Suprapubic skin (tissue), 4 donors: ENCODE data around the gene NAALADL2. TPM values are rescaled to one million over a fixed set of nuclear protein-coding genes. Genes with fewer than 3 reads are reported as not detected.

Experiments used
- DNase-seq, 2 donors: peaks; one replicate each; pipeline ENCODE4 v3.0.0-alpha.2; 2019; ENCODE audit warnings: low spot score in 2 of 2
- H3K27ac ChIP-seq: fragments of 200-600 bp; sonication (generic); one replicate; pipeline ENCODE4 v1.5.1; 2019
- H3K27me3 ChIP-seq: fragments of 200-600 bp; sonication (generic); one replicate; pipeline ENCODE4 v1.5.1; 2019
- H3K36me3 ChIP-seq: fragments of 200-600 bp; sonication (generic); one replicate; pipeline ENCODE4 v1.5.1; 2019
- H3K4me1 ChIP-seq: fragments of 200-600 bp; sonication (generic); one replicate; pipeline ENCODE4 v1.5.1; 2019
- H3K4me3 ChIP-seq: fragments of 200-600 bp; sonication (generic); one replicate; pipeline ENCODE4 v1.5.1; 2019; ENCODE audit warnings: mild to moderate bottlenecking
- H3K9me3 ChIP-seq: fragments of 200-600 bp; sonication (generic); one replicate; pipeline ENCODE4 v1.5.1; 2019
- EP300 ChIP-seq: sonication (generic); formaldehyde crosslinking; IDR thresholded peaks from one replicate; pipeline ENCODE4 v1.6.1; 2017; ENCODE audit warnings: antibody characterized with exemption
- POLR2A ChIP-seq, 2 donors: fragments of 450-650 bp; IDR thresholded peaks; one replicate each; pipeline ENCODE4 v1.6.1; 2017; ENCODE audit warnings: antibody characterized with exemption in 2 of 2, mild to moderate bottlenecking in 2 of 2, moderate library complexity in 2 of 2
- POLR2AphosphoS5 ChIP-seq, 3 donors: sonication (generic); formaldehyde crosslinking; IDR thresholded peaks; one replicate each; pipeline ENCODE4 v1.6.1; 2017; ENCODE audit warnings: antibody characterized with exemption in 3 of 3
- WGBS: methylation state at CpG from one replicate; pipeline ENCODE4 v1.1.5; 2018; 5-methylcytosine and 5-hydroxymethylcytosine counted together
- total RNA-seq, 4 donors: library from RNA; depleted of rRNA; stranded (reverse); fragments of >200 nt; gene quantifications; one replicate each; pipeline ENCODE4 v1.1.0, GENCODE V29; 2016
- TF ChIP-seq, protein P1 (sequence below), 2 donors: fragments of 200-600 bp in 1 of 2; fragments of 450-650 bp in 1 of 2; sonication (generic) in 1 of 2; IDR thresholded peaks; one replicate each; pipeline ENCODE4 v1.5.1; 2016 to 2019; ENCODE audit warnings: antibody characterized with exemption in 2 of 2, mild to moderate bottlenecking in 1 of 2, moderate library complexity in 1 of 2

The NAALADL2 gene
- total RNA-seq, 4 donors from 2014 or later, result 4.0 to 10.5 (median 8.5) TPM

DNA sequence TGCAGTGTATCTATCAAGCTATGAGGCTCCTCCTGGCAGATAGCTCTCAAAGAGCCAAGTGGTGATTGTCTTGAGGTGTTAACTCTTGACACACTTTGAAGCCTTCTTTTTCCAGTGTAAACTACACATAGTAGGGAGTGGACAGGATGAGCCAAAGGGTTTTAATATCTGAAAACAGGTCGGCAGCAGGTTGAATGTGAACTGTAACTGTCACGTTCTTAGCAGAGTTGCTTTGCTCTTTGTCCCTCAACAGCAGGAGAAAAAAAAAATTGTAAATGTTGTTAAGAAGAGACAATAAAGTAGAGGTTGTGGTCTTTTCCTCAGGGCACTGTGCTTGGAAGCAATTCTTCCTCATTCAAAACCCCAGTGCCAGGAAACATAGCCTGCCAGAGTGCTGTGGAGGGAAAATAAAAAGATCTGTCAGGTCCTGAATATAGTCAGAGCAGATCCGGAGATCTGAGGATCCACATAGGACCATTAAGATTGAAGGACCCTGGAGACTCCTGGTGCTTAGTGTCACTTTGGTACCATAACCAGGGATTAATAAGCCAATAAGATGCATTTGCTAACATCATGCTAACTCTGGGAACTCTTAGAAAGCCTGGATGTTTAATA is 229.7 kb downstream of the NAALADL2 start:
- Histone ChIP-seq H3K9me3 (no peaks in the 10 kb centered on the region), H3K27ac (no peak overlapping the region), H3K4me1 (no peaks in the 10 kb centered on the region), H3K27me3 (no peaks in the 10 kb centered on the region), H3K4me3 (no peak overlapping the region), H3K36me3 (no peaks in the 10 kb centered on the region)
- WGBS, result 66% methylated on average over 3 of the region's 3 CpGs
- no peak for DNase-seq
- no peak for TF ChIP-seq POLR2A (IDR thresholded peaks at IDR 0.05)
- TF ChIP-seq, protein P1, sequence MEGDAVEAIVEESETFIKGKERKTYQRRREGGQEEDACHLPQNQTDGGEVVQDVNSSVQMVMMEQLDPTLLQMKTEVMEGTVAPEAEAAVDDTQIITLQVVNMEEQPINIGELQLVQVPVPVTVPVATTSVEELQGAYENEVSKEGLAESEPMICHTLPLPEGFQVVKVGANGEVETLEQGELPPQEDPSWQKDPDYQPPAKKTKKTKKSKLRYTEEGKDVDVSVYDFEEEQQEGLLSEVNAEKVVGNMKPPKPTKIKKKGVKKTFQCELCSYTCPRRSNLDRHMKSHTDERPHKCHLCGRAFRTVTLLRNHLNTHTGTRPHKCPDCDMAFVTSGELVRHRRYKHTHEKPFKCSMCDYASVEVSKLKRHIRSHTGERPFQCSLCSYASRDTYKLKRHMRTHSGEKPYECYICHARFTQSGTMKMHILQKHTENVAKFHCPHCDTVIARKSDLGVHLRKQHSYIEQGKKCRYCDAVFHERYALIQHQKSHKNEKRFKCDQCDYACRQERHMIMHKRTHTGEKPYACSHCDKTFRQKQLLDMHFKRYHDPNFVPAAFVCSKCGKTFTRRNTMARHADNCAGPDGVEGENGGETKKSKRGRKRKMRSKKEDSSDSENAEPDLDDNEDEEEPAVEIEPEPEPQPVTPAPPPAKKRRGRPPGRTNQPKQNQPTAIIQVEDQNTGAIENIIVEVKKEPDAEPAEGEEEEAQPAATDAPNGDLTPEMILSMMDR (IDR thresholded peaks at IDR 0.05), result no peak
- TF ChIP-seq EP300, result no peak
- no peak for TF ChIP-seq POLR2AphosphoS5 (IDR thresholded peaks at IDR 0.05)

DNA sequence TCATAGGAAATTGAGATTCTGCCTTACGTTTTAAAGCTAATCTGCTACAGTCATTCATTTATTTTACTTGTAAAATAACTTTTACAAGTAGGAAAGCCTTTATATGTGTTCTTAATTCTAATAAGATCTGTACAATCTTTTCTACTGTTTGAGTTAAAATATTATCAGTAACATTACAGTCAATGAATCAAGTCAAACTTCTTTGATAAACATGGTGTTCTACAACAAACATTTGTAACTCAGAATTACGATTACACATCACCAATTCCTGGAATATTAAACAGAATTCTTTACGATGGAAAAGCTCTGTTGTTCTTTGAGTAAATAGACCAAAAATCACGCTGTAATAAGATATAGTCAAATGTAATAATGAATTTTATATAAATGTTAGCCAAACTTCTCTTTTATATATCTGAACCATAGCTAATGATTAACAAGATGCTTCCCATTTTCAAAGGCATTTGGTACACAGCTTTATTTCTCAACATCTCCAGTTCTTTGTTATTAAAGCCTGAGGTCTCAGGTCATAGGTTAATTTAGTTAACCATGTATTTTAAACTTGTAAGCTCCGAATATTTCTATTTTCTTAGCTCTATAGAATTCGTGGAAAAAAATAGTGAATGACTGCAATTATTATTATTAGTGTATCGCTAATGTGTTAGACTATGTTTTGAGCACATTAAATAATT is 232.4 kb downstream of the NAALADL2 start:
- Histone ChIP-seq H3K27ac (no peak overlapping the region), H3K9me3 (no peaks in the 10 kb centered on the region), H3K4me3 (no peak overlapping the region), H3K36me3 (no peaks in the 10 kb centered on the region), H3K27me3 (no peaks in the 10 kb centered on the region), H3K4me1 (peaks cover 7% of the 10 kb centered on the region)
- no peak for DNase-seq
- WGBS, result 91% methylated on average over 7 of the region's 7 CpGs
- TF ChIP-seq, protein P1 (IDR thresholded peaks at IDR 0.05), result no peak
- TF ChIP-seq POLR2A (IDR thresholded peaks at IDR 0.05), result no peak

GRCh38 chr3:175093748-175094147 is 234.6 kb downstream of the NAALADL2 start:
- H3K36me3 ChIP-seq, result no peaks in the 10 kb centered on the region
- DNase-seq, result no peak
- no peak overlapping the region for H3K27ac ChIP-seq
- H3K9me3 ChIP-seq, result no peaks in the 10 kb centered on the region
- TF ChIP-seq, protein P1 (IDR thresholded peaks at IDR 0.05), result no peak
- no peak for TF ChIP-seq POLR2A (IDR thresholded peaks at IDR 0.05)
- peaks cover 7% of the 10 kb centered on the region for H3K4me1 ChIP-seq
- no peak overlapping the region for H3K4me3 ChIP-seq
- 73% methylated on average over 3 of the region's 3 CpGs for WGBS
- H3K27me3 ChIP-seq, result no peaks in the 10 kb centered on the region

GRCh38 chr3:175094344-175094743 is 235.2 kb downstream of the NAALADL2 start:
- TF ChIP-seq EP300, result no peak
- TF ChIP-seq, protein P1 (IDR thresholded peaks at IDR 0.05), result no peak
- no peak for TF ChIP-seq POLR2AphosphoS5 (IDR thresholded peaks at IDR 0.05)
- no peak for TF ChIP-seq POLR2A (IDR thresholded peaks at IDR 0.05)

DNA sequence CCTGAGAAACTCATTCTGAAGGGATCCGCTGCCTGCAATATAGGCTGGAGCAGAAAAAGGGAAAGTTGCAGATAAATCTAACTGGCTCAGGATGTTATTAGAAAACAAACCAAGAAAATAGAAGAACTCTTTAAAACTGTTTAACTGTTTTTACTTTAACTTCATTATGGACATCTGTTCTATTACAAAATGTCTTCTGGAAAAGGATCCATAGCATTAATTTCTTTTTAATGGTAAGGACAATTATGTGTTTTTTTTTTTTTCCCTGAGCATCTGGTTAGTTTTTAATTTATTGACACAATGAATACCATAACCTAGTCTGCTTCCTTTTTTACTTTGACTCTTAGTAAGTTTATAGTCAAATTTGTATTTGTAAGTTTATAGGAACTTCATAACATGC is 239.5 kb downstream of the NAALADL2 start:
- DNase-seq, result no peak
- H3K27me3 ChIP-seq, result no peaks in the 10 kb centered on the region
- H3K4me1 ChIP-seq, result peaks cover 7% of the 10 kb centered on the region
- no peak overlapping the region for H3K4me3 ChIP-seq
- H3K9me3 ChIP-seq, result no peaks in the 10 kb centered on the region
- no peak for TF ChIP-seq EP300
- no peak for TF ChIP-seq POLR2A (IDR thresholded peaks at IDR 0.05)
- TF ChIP-seq, protein P1 (IDR thresholded peaks at IDR 0.05), result no peak
- TF ChIP-seq POLR2AphosphoS5 (IDR thresholded peaks at IDR 0.05), result no peak
- whole genome bisulfite sequencing, result 97% methylated on average over 1 of the region's 1 CpG
- no peak overlapping the region for H3K27ac ChIP-seq
- H3K36me3 ChIP-seq, result no peaks in the 10 kb centered on the region

More at GRCh38 chr3:175094344-175094743, 235.2 kb downstream of the NAALADL2 start:
- Histone ChIP-seq H3K27me3 (no peaks in the 10 kb centered on the region), H3K36me3 (no peaks in the 10 kb centered on the region), H3K9me3 (no peaks in the 10 kb centered on the region), H3K27ac (no peak overlapping the region), H3K4me1 (peaks cover 7% of the 10 kb centered on the region), H3K4me3 (no peak overlapping the region)
- no peak for DNase-seq
- WGBS, result 67% methylated on average over 2 of the region's 2 CpGs
